HG02571 (cell line): ENCODE results near the gene MVB12A.

Experiments used
- ATAC-seq: cut with Tn5 transposase; IDR thresholded peaks from one replicate; pipeline ENCODE4 v1.9.1; 2021; ENCODE audit warnings: mild to moderate bottlenecking, moderate library complexity; ENCODE audit not compliant: unreplicated experiment

MVB12A gene

DNA sequence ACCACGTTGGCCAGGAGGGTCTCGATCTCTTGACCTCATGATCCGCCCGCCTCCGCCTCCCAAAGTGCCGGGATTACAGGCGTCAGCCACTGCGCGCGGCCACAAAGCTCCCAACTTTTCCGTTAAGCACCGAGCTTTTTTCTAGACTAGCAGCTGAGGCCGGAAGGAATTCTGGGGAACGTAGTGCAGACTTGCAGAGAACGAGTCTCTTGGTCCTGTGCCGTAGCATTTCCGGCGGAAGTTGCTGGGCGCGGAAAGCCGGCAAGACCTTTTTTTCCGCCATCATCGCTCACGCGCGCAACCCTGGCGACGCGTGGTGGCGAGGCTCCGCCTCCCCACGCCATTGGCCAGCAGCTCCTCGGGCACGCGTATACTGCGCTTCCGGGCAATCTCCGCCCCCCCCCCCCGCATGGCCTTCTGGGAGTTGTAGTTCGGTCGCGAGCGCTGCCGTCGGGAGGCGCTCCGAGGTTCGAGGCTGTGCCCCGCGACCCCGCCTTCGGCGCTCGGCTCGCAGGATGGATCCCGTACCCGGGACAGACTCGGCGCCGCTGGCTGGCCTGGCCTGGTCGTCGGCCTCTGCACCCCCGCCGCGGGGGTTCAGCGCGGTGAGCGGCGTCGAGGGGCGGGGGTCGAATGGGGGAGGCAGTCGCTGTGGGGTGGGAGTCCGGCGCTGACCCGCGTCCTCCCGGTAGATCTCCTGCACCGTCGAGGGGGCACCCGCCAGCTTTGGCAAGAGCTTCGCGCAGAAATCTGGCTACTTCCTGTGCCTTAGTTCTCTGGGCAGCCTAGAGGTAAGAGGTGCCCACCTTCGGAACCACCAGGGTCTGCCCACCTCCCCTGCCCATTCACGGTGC lies at the start of gene MVB12A:
Gene MVB12A (plus strand): TSS at position 427 of the 854 bp plus-strand sequence. CDS start 89 bp downstream, at position 516.
- ATAC-seq = peak; percentile 86

DNA sequence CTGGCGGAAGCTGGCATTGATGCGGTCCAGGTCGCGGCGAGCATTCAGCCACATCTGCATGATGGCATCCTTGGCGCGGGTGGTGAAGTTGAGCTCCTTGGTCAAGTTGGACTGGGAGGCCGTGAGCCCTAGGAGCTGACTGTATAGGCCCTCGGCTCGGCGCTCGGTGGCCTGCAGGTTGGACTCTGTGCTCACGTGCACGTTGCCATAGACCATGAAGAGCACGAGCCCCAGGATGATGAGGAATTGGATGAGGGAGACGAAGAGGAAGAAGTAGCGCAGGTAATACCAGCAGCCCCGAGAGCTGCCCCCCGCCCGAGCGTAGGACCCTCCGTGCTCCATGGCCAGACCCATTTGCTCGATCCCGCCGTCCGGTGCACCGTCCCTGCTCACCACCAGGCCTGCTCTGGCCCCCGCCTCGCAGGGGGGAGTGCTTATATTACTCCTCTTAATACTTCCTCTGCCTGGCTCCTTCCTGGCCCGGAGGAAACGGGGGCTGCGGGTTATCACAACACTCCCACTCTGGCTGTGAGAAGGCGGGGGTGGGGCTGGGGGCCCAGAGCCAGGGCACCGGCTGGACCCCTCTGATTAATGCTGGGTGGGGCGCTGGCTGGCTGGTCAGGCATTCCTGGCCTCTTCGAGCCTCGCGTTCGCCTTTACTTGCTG lies 42.8 kb upstream of the MVB12A start, which contains the start of gene PLVAP:
Gene PLVAP (minus strand): TSS at position 408 of the 666 bp plus-strand sequence. CDS start 54 bp downstream, at position 354.
- ATAC-seq = no peak

DNA sequence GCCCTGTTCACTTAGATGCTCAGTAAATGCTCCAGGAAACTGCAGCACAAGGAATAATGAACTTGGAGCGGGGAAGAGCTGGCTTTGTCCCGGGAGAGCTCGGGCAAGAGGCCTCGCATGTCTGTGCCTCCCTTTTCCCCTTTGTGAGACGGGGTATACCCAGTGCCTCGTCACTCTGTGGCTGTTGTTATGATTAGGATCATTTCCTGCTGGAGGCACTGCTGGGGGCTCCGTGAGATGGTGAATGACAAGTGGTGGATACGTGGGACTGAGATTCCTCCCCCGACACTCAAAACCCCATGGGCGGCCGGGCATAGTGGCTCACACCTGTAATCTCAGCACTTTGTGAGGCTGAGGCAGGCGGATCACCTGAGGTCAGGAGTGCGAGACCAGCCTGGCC lies 41.6 kb upstream of the MVB12A start:
- no peak for ATAC-seq

DNA sequence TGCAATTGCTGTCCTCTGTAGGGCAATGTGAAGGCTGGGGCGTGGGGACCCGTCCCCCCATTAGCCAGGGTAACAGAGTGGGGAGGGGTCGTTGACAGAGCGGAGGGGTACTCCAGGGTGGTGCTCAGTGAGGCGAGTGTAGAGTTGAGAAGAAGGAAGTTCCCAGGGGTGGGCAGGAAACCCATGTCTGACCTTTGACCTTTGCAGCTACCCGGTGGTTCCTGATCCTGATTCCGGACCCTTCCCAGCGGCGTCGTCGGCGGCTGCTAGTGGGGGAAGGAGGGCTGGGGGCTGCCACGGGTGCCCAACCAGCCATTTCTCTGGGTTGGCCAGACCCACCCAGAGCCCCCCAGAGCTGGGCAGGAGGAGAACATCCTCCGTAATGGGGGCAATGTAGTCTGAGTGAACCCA lies 40.6 kb upstream of the MVB12A start:
- no peak for ATAC-seq

DNA sequence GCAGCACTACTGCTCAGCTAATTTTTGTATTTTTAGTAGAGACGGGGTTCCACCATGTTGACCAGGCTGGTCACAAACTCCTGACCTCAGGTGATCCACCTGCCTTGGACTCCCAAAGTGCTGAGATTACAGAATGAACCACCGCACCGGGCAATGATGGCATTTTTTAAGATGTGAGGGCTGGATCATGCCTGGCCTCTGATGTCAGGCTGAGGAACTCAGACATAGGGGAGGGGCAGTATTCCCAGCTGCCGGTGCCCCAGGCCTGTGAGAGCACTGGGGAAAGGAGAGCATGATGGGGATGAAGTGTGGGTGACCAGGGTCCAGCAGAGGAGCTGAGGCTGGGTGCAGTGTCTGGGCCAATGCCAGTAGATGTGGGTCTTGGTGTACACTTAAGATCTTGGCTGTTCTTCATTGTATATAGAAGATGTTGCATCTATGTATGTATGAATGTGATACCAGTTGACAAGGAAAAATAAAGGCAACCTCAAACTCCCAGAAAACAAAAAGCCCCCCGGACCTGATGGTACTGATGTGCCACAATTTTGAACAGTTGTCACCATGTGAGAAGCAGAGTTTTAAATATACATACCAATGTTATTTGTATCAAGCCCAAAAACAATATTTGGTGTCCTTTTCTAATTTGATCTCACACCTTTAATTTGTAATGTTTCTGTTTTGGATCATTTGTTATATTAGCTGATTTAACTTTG lies 39.3 kb upstream of the MVB12A start:
- no peak for ATAC-seq

DNA sequence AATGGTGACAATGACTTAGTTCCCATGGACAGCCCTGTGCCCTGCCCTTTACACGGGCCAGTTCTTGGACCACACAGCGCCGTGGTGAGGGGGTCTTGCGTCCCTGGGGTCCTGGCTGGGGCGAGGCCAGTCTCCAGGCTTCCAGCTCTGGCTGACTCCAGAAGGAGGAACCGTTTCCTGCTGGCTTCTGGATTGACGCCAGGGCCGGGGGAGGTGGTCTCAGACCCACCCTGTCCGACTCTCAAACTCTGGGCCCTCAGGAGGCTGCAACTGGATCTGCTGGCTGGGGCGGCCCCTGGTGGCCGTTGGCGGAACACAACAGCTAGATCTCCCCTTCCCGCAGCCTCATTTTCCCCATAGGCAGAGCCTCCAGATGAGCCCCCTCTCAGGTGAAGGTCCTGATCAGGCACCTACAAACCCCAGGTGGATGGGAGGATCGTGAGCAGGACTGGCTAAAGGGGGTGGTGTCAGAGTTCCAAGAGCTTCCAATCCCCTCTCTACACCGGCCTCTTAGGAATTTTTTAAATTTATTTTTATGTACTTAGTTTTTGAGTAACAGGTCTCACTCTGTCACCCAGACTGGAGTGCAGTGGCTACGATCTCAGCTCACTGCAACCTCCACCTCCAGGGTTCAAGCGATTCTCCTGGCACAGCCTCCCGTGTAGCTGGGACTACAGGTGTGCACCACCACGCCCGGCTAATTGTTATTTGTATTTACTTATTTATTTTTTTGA lies 33.8 kb upstream of the MVB12A start:
- no peak for ATAC-seq

DNA sequence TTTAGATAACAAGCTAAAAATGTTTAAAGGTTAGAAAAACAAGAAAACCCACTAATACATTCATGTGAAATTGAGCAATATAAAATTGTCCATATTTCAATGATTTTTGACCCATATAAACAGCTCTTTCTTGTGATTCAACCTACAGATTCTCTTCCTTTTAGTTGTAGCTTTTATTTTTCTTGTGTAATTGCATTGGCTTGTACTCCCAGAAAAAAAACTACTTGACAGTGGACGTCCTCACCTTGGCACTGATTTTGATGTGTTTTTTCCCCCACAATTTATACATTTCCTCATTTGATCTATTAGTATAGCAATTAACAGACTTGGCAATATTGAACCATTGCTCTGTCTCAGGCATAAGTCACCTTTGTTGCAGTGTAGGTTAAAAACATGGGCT lies 30.6 kb upstream of the MVB12A start:
- ATAC-seq = no peak

DNA sequence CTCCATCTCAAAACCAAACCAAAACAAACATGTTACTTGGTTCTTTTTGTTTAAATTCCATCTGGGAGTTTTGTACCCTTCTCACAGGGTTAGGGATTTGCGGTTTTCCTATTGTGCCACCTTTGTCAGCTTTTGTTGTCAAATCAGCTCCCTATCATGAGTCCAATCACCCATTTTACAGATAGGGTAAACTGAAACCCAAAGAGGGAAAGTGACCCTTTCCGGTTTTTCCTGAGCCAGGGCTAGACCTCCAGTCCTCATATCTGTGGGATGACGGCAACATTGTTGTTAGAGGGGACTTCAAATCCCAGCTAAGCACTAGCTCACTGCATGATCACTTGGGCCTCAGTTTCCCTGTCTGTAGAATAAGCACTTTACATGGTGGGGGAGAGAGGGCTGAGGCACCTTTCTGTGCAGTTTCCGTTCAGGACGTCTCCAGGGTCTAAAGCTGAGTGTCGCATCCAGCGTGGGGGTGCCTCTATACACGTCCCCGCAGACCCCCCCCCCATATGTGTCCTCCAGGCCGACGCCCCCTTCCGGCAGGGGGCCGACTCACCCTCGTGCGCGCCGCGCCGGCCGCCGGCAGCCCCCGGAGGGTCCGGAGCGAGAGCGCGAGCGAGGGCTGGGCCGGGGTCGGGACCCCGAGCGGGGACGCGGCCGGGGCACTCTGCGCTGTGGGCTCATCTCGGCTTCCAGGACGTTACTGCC lies 29.7 kb upstream of the MVB12A start:
- ATAC-seq = no peak

DNA sequence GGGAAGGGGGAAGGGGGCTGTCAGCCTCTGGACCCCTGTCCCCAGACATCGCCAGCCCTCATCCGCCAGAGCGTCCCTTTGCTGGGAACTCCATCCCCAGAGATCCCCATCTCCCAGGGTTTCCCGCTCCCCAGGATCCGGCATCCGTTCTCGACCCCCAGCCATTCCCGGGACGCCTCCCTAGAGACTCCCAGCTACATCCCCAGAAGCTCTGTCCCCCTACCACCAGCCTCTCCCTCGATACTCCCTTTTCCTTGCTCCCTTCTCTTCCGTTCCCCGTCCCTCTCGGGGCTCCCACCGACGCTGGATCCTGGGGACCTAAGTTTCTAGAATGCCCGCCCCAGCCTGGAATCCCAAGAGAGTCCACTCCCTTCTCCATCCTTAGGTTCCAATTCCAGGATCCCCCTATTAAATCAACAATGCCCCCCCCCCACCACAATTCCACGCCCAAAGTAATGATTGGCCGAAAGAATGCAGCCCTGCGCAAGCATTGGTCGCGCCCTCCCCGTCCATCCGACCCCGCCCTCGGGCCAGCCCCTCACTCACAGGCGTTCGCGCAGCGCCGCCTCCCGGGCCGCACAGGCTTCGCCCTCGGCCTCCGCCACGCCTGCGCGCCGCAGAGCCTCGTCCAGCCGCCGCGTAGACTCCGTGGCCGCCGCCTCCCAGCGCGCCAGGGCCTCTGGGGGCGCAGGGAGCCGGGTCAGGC lies 29.0 kb upstream of the MVB12A start:
- ATAC-seq = peak; percentile 87

DNA sequence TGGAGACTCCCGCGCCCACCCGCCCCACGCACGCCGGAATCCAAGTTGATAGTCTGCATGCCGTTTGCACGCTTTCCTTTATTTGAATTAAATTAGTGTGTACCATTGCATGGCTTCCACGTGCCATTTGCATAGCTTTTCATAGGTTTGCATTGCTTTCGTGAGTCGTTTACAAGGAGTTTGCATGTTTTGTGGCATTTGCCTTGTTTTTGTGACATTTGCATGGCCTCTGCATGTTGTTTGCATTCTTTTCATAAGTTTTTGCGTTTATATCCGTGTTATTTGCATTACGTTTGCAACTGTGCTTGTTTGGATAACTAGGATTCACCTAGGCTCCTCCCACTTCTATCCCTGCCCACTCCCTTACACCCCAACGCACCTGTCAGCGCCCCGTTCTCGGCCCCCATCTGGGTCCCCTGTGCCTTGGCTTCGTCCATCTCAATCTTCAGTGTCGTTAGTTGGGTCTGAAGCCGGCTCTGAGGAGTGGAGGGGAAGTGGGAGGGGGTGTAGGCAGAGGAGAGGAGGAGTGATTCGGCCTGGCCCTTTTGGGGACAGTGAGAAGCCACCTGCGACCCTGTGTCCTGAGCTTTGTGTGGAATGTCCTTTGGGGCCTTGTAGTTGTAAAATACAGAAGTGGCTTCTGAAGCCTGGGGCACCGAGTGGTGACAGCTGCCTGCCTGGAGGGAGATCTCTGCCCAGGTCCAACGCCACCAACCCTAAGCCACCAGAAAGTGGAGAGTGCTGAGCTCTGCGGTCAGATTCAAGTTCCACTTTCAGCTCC lies 28.3 kb upstream of the MVB12A start:
- ATAC-seq = no peak

DNA sequence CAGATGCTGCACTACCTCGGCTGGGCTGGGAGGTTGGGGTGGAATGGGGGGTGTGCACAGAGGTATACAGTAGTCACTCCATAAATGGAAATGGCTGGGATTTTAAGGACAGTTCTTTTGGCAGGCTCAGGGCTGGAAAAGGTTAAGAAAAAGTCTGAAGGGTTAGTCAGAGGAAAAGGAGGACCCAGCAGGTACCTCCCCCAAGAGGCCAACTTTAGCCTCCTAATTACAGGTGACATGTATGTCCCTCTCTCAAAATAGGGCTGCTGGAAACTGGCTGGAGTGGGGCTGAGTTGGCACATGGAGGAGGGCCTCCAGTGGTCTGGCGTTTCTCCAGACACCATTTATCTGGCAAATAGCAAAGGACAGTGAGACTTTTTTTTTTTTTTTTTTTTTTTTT lies 26.8 kb upstream of the MVB12A start:
- no peak for ATAC-seq

DNA sequence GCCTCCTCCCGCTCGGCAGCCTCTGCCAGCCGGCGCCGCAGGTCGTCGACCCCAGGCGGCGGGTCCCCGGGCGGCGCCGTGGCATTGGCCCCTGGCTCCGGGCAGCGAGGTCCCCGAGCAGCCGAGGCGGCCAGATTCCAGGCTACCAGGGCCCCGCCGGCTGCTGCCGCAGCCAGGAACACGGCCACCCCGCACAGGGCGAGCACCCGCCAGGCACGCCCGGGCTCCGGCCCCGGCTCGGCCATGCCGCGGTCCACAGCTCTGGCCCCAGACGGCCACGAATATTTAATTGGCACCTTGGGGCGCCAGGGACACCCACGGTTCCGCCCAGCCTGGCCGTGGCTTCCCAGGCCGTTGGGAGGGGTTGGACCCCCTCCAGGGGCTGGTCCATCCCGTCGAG lies 25.9 kb upstream of the MVB12A start, which contains the start of gene CCDC194:
Gene CCDC194 (minus strand): TSS at position 283 of the 400 bp plus-strand sequence. CDS start 38 bp downstream, at position 245.
- ATAC-seq = no peak

DNA sequence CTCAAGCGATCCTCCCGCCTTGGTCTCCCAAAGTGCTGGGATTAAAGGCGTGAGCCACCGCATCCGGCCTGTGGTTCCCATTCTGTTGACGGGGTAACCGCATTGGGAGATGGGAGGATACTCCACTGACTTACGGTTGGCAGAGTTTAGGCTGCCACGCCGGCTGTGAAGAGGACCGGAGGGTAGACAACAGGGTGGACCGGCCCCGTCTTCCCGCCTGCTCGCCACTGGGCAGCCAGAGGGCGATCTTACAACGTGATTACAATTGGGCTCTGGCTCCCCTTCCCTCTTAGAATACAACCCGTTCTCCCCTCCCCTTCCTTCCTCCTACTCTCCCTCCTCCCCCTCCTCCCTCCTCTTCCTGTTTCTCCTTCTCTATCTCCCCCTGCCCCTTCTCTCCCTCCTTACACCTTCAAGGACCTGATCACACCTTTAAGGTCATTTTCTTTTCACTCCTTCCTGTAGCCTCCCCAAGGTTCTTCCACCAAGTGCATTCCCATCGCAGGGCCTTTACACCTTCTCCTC lies 24.9 kb upstream of the MVB12A start:
- no peak for ATAC-seq

DNA sequence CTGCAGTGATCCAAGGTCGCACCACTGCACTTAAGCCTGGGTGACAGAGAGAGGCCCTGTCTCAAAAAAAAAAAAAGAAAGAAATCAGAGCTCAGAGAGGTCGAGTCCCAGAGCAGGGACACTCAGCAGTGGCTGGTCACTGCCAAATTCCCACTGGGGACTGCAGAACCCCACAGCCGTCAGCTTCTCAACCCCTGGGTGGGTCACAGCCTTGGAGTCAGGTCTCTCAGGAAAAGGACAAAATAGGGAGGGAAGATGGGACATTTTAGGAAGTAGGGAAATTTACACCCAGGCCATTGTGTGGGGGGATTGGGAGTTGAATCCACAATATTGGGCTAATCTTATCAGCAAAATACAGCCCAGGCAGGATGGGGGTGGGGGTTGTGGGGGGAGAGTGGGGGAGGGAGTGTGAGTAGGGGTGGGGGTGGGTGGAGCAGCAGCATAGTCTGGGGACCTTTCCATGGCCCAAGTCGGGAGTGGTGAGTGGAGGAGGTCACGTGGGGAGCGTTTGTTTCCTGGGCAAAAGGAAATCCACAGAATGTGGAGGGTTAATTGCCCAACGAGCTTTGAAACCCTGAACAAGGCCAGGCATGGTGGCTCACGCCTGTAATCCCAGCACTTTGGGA lies 20.8 kb upstream of the MVB12A start:
- no peak for ATAC-seq

DNA sequence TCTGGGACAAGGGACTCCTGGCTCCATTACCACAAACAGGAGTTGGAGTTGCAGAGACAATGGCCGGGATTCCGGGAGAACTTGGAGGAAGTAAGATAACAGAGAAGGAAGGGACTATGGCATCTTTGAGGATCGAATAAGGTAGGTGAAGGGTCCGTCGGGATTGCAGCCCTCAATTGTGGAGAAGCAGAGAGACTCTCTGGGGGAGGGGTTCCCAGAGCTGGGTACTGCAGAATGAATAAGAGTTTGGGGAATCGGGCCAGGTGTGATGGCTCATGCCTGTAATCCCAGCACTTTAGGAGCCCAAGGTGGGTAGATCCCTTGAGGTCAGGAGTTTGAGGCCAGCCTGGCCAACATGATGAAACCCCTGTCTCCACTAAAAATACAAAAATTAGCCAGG lies 18.2 kb upstream of the MVB12A start:
- no peak for ATAC-seq

DNA sequence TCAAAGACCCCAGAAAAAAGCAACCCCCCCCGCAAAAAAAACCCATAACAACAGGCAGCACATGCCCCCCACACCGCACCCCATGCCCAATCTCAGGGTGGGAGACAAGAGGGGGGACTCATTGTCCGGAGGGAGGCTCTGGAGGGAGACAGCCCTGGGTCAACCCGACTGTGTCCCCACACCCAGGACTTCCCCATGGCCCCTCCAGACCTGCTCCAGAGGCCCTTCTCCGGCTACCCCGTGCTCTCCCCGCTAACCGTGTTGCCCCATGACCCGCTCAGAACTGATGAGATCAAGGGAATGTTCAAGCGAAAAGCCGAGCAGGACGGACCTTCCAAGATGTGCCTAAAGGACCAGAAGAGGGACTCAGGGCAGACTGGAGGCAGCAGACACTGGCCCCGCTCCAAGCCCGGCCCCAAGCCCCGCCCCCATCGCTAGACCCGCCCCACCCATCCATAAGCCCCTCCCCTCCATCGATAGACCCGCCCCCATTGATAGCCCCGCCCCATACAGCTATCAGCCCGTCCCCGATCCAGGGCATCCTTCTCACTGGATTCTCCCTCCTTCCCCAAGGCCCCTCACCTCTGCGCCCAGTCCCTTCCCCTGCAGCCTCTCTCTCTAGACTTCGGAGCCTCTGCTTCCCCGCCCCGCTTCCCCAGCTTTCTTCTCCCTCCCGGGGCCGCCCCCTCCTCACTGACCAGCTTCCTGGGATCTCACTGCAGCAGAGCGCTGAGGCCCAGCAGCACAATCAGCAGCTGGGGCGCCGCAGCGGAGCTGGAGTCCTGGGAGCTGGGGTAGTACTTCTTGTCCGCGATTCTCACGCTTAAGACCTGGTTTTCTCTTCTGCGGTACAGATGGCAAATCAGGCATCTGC lies 16.6 kb upstream of the MVB12A start:
- ATAC-seq = no peak

DNA sequence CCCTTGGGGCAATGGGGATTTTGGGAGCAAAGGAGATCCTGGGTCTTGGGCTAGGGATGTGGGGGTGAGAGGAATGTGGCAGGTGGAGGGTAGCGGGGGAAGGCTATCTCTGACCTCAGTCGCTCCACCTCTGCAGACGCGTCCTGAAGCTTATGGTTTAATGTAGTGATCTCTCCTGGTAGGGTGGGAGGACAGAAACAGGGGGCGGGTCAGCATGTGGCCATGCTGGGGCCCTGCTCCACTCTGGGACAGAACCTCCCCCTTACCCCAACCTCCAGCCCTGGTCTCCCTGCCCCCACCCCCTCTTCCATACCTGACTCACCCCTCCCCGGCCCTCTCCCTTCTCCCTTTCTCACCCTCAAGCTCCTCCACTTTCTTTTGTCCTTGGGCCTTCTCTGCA lies 15.8 kb upstream of the MVB12A start:
- no peak for ATAC-seq
